ENCODE data around the gene CCT5.
A peak's percentile ranks its signal among the peaks of the same experiment; 100 is the strongest.
"Not testable (repeated sequence)": the region's sequence is repeated elsewhere in the genome, so short reads cannot be mapped to it uniquely, and the experiment has no call there.

CCT5 gene

GRCh38 chr5:10278658-10279279 lies 28.7 kb downstream of the CCT5 start:
- no peak for DNase-seq

- DNase-seq, result no peak
These were observed 29.2 kb downstream of the CCT5 start for GRCh38 chr5:10279328-10279727.

- DNase-seq, result no peak
These were observed 30.0 kb downstream of the CCT5 start for GRCh38 chr5:10279925-10280720.

- DNase-seq, result peak; percentile 53 to 75 (median 61)
These were observed 34.0 kb downstream of the CCT5 start for GRCh38 chr5:10283927-10284635.

GRCh38 chr5:10285362-10285761 lies 35.3 kb downstream of the CCT5 start:
- DNase-seq, result not testable (repeated sequence)

- no peak for DNase-seq
These were observed 36.2 kb downstream of the CCT5 start for GRCh38 chr5:10286162-10286861.

- no peak for DNase-seq
These were observed 36.8 kb downstream of the CCT5 start for GRCh38 chr5:10286862-10287227.

- peak in 1 of 4 experiments; percentile 3 for DNase-seq
These were observed 38.6 kb downstream of the CCT5 start for GRCh38 chr5:10288592-10289219.

GRCh38 chr5:10289353-10289752 lies 39.3 kb downstream of the CCT5 start:
- DNase-seq, result no peak

- no peak for DNase-seq
These were observed 39.9 kb downstream of the CCT5 start for GRCh38 chr5:10289991-10290390.

- DNase-seq, result no peak
These were observed 40.4 kb downstream of the CCT5 start for GRCh38 chr5:10290438-10290837.

- no peak for DNase-seq
These were observed 41.7 kb downstream of the CCT5 start for GRCh38 chr5:10291692-10292339.

- no peak for DNase-seq
These were observed 44.0 kb downstream of the CCT5 start for GRCh38 chr5:10293907-10294662.

GRCh38 chr5:10295619-10296326 lies 45.7 kb downstream of the CCT5 start:
- DNase-seq, result no peak

- no peak for DNase-seq
These were observed 47.6 kb downstream of the CCT5 start for GRCh38 chr5:10297646-10298204.

- DNase-seq, result no peak
These were observed 50.2 kb downstream of the CCT5 start for GRCh38 chr5:10300246-10300645.

- DNase-seq, result no peak
These were observed 51.2 kb downstream of the CCT5 start for GRCh38 chr5:10301266-10301665.

- no peak for DNase-seq
These were observed 51.9 kb downstream of the CCT5 start for GRCh38 chr5:10301842-10302610.

GRCh38 chr5:10303201-10303600 lies 53.1 kb downstream of the CCT5 start:
- DNase-seq, result no peak

- DNase-seq, result no peak
These were observed 53.7 kb downstream of the CCT5 start for GRCh38 chr5:10303699-10304170.

Measured in activated CD4-positive, CD25-positive, alpha-beta regulatory T cell (primary cell).